GM12878 (cell line): Measurements from ENCODE around the gene DNAJC28. TPM values are rescaled to one million over a fixed set of nuclear protein-coding genes. Genes with fewer than 3 reads are reported as not detected.

Source experiments
- BCL11A ChIP-seq: IDR thresholded peaks from 2 replicates; pipeline ENCODE4 v1.6.1; 2011; ENCODE audit warnings: low read depth, low read length
- BRCA1 ChIP-seq: IDR thresholded peaks from 2 replicates; pipeline ENCODE4 v1.6.1; 2011; ENCODE audit warnings: low read depth, low read length, improper control_type of control experiment
- ETV6 ChIP-seq, 2 experiments: fragments of 450-650 bp in 1 of 2; IDR thresholded peaks in 1 of 2; conservative IDR thresholded peaks in 1 of 2; 2 replicates each; pipeline ENCODE4 v1.6.1; 2014; ENCODE audit warnings: antibody characterized with exemption in 1 of 2, borderline replicate concordance in 1 of 2, low read depth in 1 of 2, mild to moderate bottlenecking in 1 of 2, moderate library complexity in 1 of 2
- FOXK2 ChIP-seq: fragments of 450-650 bp; IDR thresholded peaks from 2 replicates; pipeline ENCODE4 v1.6.1; 2017; ENCODE audit warnings: mild to moderate bottlenecking, moderate library complexity
- HDAC2 ChIP-seq: fragments of 200-600 bp; sonication (generic); IDR thresholded peaks from 2 replicates; pipeline ENCODE4 v1.6.1; 2017
- HDAC6 ChIP-seq: fragments of 200-600 bp; sonication (generic); IDR thresholded peaks from one replicate; pipeline ENCODE4 v1.8.0; 2017; ENCODE audit warnings: antibody characterized with exemption; ENCODE audit not compliant: unreplicated experiment
- IKZF1 ChIP-seq: fragments of 450-650 bp; conservative IDR thresholded peaks from 2 replicates; pipeline ENCODE4 v1.6.1; 2017; ENCODE audit warnings: antibody characterized with exemption, mild to moderate bottlenecking
- NFXL1 ChIP-seq: fragments of 450-650 bp; IDR thresholded peaks from 2 replicates; pipeline ENCODE4 v1.6.1; 2017; ENCODE audit warnings: antibody characterized with exemption, mild to moderate bottlenecking, borderline replicate concordance
- NR2C1 ChIP-seq: fragments of 450-650 bp; IDR thresholded peaks from 2 replicates; pipeline ENCODE4 v1.6.1; 2017; ENCODE audit warnings: antibody characterized with exemption, mild to moderate bottlenecking, moderate library complexity
- NRF1 ChIP-seq: conservative IDR thresholded peaks from 2 replicates; pipeline ENCODE4 v1.6.1; 2011; ENCODE audit warnings: mild to moderate bottlenecking, low read depth, low read length, improper control_type of control experiment
- PML ChIP-seq: IDR thresholded peaks from 2 replicates; pipeline ENCODE4 v1.6.1; 2012; ENCODE audit warnings: low read length, inconsistent platforms
- RAD21 ChIP-seq: IDR thresholded peaks from 2 replicates; pipeline ENCODE4 v1.6.1; 2011; ENCODE audit warnings: mild to moderate bottlenecking, low read depth, low read length, moderate library complexity; ENCODE audit not compliant: insufficient read depth
- RAD51 ChIP-seq: fragments of 450-650 bp; IDR thresholded peaks from 2 replicates; pipeline ENCODE4 v1.6.1; 2016; ENCODE audit warnings: moderate library complexity, mild to moderate bottlenecking, inconsistent platforms
- RFX5 ChIP-seq: IDR thresholded peaks from 2 replicates; pipeline ENCODE4 v1.6.1; 2011; ENCODE audit warnings: low read depth, low read length, improper control_type of control experiment
- SRF ChIP-seq, 2 experiments: IDR thresholded peaks; 2 replicates each; pipeline ENCODE4 v1.6.1; 2011; ENCODE audit warnings: low read depth in 2 of 2, low read length in 2 of 2, mild to moderate bottlenecking in 1 of 2, moderate library complexity in 1 of 2
- polyA plus RNA-seq, 11 experiments: library from polyadenylated mRNA; depleted of rRNA in 4 of 11; unstranded in 6 of 11; stranded (reverse) in 5 of 11; fragments of >200 nt; fragmentation: Nextera tagmentation in 4 of 11; fragmentation: Illumina TruSeq in 1 of 11; extraction: Ambion mirVana in 4 of 11; extraction: Trizol in 1 of 11; gene quantifications; 1 replicate in 1 of 11; 2 replicates in 10 of 11; pipeline versions ENCODE4 v1.2.1 to v1.2.3, GENCODE V29; 2011 to 2016; ENCODE audit warnings: inconsistent platforms in 2 of 11, missing spikeins in 2 of 11, low read depth in 1 of 11
- total RNA-seq, 4 experiments: library from RNA; depleted of rRNA in 3 of 4; stranded (reverse); fragments of >200 nt in 3 of 4; fragmentation: Illumina TruSeq in 1 of 4; extraction: Trizol in 1 of 4; gene quantifications; 2 replicates each; pipeline versions ENCODE4 v1.2.1 to v1.2.3, GENCODE V29; 2013 to 2021
- TF ChIP-seq, protein P1 (sequence below): IDR thresholded peaks from 2 replicates; pipeline ENCODE4 v1.6.1; 2011; ENCODE audit warnings: mild to moderate bottlenecking, low read depth, low read length, moderate library complexity; ENCODE audit not compliant: insufficient replicate concordance
- TF ChIP-seq, protein P2 (sequence below): IDR thresholded peaks from 2 replicates; pipeline ENCODE4 v1.6.1; 2012; ENCODE audit warnings: improper control_type of control experiment, low read depth, low read length; ENCODE audit not compliant: insufficient replicate concordance
- TF ChIP-seq, protein P3 (sequence below): fragments of 150-350 bp; IDR thresholded peaks from 2 replicates; pipeline ENCODE4 v1.6.1; 2014; ENCODE audit warnings: mild to moderate bottlenecking, low read depth, low read length
- TF ChIP-seq, protein P4 (sequence below): IDR thresholded peaks from 2 replicates; pipeline ENCODE4 v1.6.1; 2012; ENCODE audit warnings: mild to moderate bottlenecking, low read depth, low read length

DNAJC28 gene
- total and polyA plus RNA-seq, 10 of the 15 experiments (the other 5 are each of a cell fraction or from before 2014, with no cell fraction given): 0.26 to 0.77 (median 0.54) TPM

DNA sequence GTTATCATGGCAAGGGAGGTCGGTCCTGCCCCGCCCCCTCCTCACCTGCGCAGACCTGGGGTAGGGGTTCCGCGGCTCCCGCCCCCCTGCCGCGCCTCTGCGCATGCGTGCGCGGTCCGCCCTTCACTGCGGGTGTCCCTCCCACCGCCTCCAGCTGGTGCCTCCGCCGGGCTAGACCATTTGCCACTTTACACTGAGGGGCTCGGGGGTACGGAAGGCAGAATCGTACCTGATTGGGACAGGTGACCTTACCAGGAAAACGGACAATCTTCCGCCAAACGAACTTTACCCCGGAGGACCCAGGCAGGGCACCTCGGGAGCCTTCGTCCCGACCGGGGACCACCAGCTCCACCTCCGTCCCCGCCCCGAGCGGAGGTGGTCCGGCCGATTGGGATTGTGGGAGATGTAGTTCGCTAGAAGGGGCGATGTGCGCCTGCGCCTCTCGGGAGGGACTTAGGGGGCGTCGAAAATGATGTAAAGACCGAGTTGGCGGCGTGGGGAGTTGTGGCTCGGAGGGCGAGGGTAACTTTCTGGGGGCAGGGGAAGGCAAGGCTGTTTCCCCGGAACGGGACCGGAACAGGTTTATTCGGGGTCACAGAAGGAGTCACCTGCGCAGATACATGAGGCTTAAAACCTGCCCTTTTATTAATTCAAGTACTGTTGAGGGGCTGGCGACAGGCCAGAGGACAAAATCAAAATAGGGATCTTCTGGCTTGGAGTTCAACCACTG, at the start of gene DNAJC28 (continued):
- TF ChIP-seq, protein P1, sequence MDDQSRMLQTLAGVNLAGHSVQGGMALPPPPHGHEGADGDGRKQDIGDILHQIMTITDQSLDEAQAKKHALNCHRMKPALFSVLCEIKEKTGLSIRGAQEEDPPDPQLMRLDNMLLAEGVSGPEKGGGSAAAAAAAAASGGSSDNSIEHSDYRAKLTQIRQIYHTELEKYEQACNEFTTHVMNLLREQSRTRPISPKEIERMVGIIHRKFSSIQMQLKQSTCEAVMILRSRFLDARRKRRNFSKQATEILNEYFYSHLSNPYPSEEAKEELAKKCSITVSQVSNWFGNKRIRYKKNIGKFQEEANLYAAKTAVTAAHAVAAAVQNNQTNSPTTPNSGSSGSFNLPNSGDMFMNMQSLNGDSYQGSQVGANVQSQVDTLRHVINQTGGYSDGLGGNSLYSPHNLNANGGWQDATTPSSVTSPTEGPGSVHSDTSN: peak; percentile 45
- TF ChIP-seq, protein P2, sequence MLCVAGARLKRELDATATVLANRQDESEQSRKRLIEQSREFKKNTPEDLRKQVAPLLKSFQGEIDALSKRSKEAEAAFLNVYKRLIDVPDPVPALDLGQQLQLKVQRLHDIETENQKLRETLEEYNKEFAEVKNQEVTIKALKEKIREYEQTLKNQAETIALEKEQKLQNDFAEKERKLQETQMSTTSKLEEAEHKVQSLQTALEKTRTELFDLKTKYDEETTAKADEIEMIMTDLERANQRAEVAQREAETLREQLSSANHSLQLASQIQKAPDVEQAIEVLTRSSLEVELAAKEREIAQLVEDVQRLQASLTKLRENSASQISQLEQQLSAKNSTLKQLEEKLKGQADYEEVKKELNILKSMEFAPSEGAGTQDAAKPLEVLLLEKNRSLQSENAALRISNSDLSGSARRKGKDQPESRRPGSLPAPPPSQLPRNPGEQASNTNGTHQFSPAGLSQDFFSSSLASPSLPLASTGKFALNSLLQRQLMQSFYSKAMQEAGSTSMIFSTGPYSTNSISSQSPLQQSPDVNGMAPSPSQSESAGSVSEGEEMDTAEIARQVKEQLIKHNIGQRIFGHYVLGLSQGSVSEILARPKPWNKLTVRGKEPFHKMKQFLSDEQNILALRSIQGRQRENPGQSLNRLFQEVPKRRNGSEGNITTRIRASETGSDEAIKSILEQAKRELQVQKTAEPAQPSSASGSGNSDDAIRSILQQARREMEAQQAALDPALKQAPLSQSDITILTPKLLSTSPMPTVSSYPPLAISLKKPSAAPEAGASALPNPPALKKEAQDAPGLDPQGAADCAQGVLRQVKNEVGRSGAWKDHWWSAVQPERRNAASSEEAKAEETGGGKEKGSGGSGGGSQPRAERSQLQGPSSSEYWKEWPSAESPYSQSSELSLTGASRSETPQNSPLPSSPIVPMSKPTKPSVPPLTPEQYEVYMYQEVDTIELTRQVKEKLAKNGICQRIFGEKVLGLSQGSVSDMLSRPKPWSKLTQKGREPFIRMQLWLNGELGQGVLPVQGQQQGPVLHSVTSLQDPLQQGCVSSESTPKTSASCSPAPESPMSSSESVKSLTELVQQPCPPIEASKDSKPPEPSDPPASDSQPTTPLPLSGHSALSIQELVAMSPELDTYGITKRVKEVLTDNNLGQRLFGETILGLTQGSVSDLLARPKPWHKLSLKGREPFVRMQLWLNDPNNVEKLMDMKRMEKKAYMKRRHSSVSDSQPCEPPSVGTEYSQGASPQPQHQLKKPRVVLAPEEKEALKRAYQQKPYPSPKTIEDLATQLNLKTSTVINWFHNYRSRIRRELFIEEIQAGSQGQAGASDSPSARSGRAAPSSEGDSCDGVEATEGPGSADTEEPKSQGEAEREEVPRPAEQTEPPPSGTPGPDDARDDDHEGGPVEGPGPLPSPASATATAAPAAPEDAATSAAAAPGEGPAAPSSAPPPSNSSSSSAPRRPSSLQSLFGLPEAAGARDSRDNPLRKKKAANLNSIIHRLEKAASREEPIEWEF: no peak
- TF ChIP-seq NRF1 (peak; percentile 87), SRF (IDR thresholded peaks at IDR 0.05; ENCODE audit: low read depth in 2 of 2, low read length in 2 of 2) (0 out of 4 replicates have a peak, but pooled peaks of 1 of the 2 experiments have one; percentile 17), NR2C1 (peak; percentile 50; the same call in 1 of the 2 replicates), RFX5 (no peak), HDAC2 (no peak), ETV6 (conservative IDR thresholded peaks at IDR 0.05 in 1 of 2, IDR thresholded peaks at IDR 0.05 in 1 of 2; ENCODE audit: borderline replicate concordance in 1 of 2, low read depth in 1 of 2) (no peak), RAD51 (no peak), PML (no peak), RAD21 (no peak), BCL11A (no peak), FOXK2 (peak; percentile 97), HDAC6 (no peak), BRCA1 (no peak), NFXL1 (no peak), IKZF1 (peak; percentile 96)
- TF ChIP-seq, protein P3, sequence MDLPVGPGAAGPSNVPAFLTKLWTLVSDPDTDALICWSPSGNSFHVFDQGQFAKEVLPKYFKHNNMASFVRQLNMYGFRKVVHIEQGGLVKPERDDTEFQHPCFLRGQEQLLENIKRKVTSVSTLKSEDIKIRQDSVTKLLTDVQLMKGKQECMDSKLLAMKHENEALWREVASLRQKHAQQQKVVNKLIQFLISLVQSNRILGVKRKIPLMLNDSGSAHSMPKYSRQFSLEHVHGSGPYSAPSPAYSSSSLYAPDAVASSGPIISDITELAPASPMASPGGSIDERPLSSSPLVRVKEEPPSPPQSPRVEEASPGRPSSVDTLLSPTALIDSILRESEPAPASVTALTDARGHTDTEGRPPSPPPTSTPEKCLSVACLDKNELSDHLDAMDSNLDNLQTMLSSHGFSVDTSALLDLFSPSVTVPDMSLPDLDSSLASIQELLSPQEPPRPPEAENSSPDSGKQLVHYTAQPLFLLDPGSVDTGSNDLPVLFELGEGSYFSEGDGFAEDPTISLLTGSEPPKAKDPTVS: no peak
- TF ChIP-seq, protein P4, sequence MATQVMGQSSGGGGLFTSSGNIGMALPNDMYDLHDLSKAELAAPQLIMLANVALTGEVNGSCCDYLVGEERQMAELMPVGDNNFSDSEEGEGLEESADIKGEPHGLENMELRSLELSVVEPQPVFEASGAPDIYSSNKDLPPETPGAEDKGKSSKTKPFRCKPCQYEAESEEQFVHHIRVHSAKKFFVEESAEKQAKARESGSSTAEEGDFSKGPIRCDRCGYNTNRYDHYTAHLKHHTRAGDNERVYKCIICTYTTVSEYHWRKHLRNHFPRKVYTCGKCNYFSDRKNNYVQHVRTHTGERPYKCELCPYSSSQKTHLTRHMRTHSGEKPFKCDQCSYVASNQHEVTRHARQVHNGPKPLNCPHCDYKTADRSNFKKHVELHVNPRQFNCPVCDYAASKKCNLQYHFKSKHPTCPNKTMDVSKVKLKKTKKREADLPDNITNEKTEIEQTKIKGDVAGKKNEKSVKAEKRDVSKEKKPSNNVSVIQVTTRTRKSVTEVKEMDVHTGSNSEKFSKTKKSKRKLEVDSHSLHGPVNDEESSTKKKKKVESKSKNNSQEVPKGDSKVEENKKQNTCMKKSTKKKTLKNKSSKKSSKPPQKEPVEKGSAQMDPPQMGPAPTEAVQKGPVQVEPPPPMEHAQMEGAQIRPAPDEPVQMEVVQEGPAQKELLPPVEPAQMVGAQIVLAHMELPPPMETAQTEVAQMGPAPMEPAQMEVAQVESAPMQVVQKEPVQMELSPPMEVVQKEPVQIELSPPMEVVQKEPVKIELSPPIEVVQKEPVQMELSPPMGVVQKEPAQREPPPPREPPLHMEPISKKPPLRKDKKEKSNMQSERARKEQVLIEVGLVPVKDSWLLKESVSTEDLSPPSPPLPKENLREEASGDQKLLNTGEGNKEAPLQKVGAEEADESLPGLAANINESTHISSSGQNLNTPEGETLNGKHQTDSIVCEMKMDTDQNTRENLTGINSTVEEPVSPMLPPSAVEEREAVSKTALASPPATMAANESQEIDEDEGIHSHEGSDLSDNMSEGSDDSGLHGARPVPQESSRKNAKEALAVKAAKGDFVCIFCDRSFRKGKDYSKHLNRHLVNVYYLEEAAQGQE: no peak
